ENCODE data around the gene GALNTL6. TPM values are rescaled to one million over a fixed set of nuclear protein-coding genes. Genes with fewer than 3 reads are reported as not detected.
"Not testable (repeated sequence)": the region's sequence is repeated elsewhere in the genome, so short reads cannot be mapped to it uniquely, and the experiment has no call there.

Gene GALNTL6
- total RNA-seq, 2 experiments from 2014 or later: not detected

DNA sequence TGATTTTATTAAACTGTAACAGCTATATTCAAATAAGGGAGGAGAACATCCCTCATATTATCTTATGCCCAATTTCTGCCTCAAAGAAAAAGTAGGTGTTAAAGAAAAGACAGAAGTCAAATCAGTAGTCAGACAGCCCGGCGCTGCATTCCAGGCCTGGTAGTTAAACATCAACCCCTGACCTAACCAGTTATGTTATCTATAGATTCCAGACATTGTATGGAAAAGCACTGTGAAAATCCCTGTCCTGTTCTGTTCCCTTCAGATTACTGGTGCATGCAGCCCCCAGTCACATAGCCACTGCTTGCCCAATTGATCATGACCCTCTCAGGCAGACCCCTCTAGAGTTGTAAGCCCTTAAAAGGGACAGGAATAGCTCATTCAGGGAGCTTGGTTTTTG lies 1085.5 kb downstream of the GALNTL6 start:
- H3K4me1 Mint-ChIP-seq: no peaks in the 10 kb centered on the region
- DNase-seq (no peak), ATAC-seq (ENCODE audit: low read depth) (no peak)
- H3K27ac Mint-ChIP-seq: no peak overlapping the region
- POLR2A ChIA-PET: no interaction called here
- H3K9me3 Mint-ChIP-seq: no peaks in the 10 kb centered on the region
- H3K4me3 Mint-ChIP-seq: no peak overlapping the region
- peaks cover under 1% of the 10 kb centered on the region for H3K27me3 Mint-ChIP-seq
- no peaks in the 10 kb centered on the region for H3K36me3 Mint-ChIP-seq

- H3K4me1 Mint-ChIP-seq: no peaks in the 10 kb centered on the region
- DNase-seq (no peak), ATAC-seq (ENCODE audit: low read depth) (no peak)
- no peak overlapping the region for H3K4me3 Mint-ChIP-seq
- no peaks in the 10 kb centered on the region for H3K36me3 Mint-ChIP-seq
- POLR2A ChIA-PET: no interaction called here
- peaks cover 3% of the 10 kb centered on the region for H3K27me3 Mint-ChIP-seq
- no peak overlapping the region for H3K27ac Mint-ChIP-seq
- H3K9me3 Mint-ChIP-seq: no peaks in the 10 kb centered on the region
These were observed 1086.7 kb downstream of the GALNTL6 start for GRCh38 chr4:172899861-172900260.

DNA sequence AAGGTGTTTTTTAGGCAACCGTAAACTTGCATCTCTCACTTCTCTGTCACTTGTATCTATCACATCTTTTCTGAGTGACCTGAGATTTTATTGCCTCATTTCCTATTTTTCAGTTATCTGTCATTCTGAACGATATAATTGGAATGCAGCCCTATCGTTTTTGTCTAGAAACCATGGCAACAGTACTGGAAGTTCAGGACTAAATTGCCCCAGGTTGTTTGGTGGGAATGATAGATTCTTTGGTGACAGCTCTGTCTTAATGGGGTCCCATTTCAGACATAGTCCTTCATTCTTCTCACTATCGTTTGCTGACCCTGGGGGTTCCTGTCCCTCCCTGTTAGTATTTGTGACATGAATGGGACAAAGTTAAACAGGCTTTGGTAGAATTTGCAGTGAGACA lies 1087.7 kb downstream of the GALNTL6 start:
- Mint-ChIP-seq H3K4me1 (no peaks in the 10 kb centered on the region), H3K36me3 (no peaks in the 10 kb centered on the region)

DNA sequence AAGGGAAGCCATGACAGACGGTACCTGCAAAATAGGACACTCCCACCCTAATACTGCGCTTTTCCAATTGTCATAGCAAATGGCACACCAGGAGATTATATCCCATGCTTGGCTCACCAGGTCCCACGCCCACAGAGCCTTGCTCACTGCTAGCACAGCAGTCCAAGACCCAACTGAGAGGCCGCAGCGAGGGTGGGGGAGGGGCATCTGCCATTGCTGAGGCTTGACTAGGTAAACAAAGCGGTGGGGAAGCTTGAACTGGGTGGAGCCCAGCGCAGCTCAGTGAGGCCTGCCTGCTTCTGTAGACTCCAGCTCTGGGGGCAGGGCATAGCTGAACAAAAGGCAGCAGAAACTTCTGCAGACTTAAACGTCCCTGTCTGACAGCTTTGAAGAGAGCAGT lies 1099.3 kb downstream of the GALNTL6 start:
- H3K27ac Mint-ChIP-seq; POLR2A ChIA-PET; H3K4me1 Mint-ChIP-seq; ATAC-seq (ENCODE audit: low read depth); H3K4me3 Mint-ChIP-seq; H3K9me3 Mint-ChIP-seq; H3K27me3 Mint-ChIP-seq; H3K36me3 Mint-ChIP-seq; DNase-seq: not testable (repeated sequence)

More for the DNA sequence above, 1087.7 kb downstream of the GALNTL6 start:
- H3K9me3 Mint-ChIP-seq: no peaks in the 10 kb centered on the region
- POLR2A ChIA-PET: no interaction called here
- H3K27me3 Mint-ChIP-seq: peaks cover 3% of the 10 kb centered on the region
- H3K4me3 Mint-ChIP-seq: no peak overlapping the region
- H3K27ac Mint-ChIP-seq: no peak overlapping the region
- no peak for DNase-seq
- ATAC-seq (ENCODE audit: low read depth): no peak

DNA sequence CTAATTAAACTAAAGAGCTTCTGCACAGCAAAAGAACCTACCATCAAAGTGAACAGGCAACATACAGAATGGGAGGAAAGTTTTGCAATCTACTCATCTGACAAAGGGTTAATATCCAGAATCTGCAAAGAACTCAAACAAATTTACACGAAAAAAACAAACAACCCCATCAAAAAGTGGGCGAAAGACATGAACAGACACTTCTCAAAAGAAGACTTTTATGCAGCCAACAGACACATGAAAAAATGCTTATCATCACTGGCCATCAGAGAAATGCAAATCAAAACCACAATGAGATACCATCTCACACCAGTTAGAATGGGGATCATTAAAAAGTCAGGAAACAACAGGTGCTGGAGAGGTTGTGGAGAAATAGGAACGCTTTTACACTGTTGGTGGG lies 1104.2 kb downstream of the GALNTL6 start:
- ATAC-seq (ENCODE audit: low read depth); POLR2A ChIA-PET; H3K27me3 Mint-ChIP-seq; H3K9me3 Mint-ChIP-seq; H3K36me3 Mint-ChIP-seq; H3K4me1 Mint-ChIP-seq; DNase-seq; H3K4me3 Mint-ChIP-seq; H3K27ac Mint-ChIP-seq: not testable (repeated sequence)

- no peak for ATAC-seq (ENCODE audit: low read depth)
- no peaks in the 10 kb centered on the region for H3K36me3 Mint-ChIP-seq
These were observed 1106.1 kb downstream of the GALNTL6 start for GRCh38 chr4:172919269-172919668.

DNA sequence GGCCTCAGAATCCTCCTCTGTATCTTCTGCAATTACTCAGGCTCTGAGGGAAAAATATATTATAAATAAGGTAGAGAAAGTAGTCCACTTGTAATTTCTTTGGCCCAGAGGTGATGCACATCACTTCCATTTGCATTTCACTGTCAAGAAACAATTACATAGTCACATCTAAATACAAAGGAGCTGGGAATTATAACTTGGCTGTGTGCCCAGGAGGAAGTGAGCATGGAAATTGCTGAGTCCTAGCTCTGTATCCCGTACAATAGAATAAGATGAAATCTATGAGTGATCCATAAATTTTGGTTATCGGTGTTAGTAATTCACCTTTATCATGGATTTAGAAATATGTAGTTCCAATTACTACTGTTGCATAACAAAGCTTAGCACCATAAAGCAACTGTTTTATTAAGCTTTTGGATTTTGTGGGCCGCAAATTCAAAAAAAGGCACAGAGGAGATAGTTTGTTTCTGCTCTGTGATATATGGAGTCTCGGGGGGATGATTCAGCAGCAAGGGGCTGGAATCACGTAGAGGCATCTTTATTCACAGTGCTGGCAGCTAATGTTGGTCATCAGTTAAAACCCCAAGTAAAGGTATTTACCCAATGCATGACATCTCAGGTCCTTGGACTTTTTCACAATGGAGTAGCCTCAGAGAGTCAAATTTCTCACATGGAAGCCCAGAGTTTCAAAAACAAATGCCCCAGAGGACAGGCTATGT lies 1114.1 kb downstream of the GALNTL6 start:
- POLR2A ChIA-PET: no interaction called here
- H3K4me1 Mint-ChIP-seq: no peaks in the 10 kb centered on the region
- no peak overlapping the region for H3K27ac Mint-ChIP-seq
- H3K36me3 Mint-ChIP-seq: no peaks in the 10 kb centered on the region
- DNase-seq (no peak), ATAC-seq (ENCODE audit: low read depth) (no peak)
- no peaks in the 10 kb centered on the region for H3K9me3 Mint-ChIP-seq
- H3K4me3 Mint-ChIP-seq: no peak overlapping the region
- peaks cover 3% of the 10 kb centered on the region for H3K27me3 Mint-ChIP-seq

More at GRCh38 chr4:172919269-172919668, 1106.1 kb downstream of the GALNTL6 start:
- DNase-seq: no peak
- Mint-ChIP-seq H3K9me3 (no peaks in the 10 kb centered on the region), H3K27ac (no peak overlapping the region), H3K27me3 (no peaks in the 10 kb centered on the region), H3K4me3 (no peak overlapping the region), H3K4me1 (no peaks in the 10 kb centered on the region)
- POLR2A ChIA-PET: no interaction called here

DNA sequence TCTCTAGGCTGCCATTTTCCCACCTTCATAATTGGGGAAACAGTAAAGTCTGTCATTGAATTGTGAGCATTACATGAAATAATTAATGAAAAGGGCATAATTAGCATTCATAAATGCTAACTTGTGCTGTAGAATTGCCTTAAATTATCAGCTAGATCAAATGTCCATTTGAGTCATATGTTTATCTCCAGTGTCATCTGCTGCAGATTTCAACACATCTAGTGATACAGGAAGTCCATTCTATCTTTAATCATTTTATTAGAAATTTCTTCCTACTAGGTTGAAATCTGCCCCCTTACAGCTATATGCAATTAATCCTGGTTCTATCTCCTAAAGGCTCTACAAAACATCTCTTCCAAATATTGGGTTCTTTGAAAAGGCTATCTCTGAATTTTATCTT lies 1115.1 kb downstream of the GALNTL6 start:
- Mint-ChIP-seq H3K27me3 (peaks cover 3% of the 10 kb centered on the region), H3K9me3 (no peaks in the 10 kb centered on the region), H3K4me1 (no peaks in the 10 kb centered on the region), H3K27ac (no peak overlapping the region), H3K36me3 (no peaks in the 10 kb centered on the region), H3K4me3 (no peak overlapping the region)
- POLR2A ChIA-PET: no interaction called here
- DNase-seq (no peak), ATAC-seq (ENCODE audit: low read depth) (no peak)

- DNase-seq (no peak), ATAC-seq (ENCODE audit: low read depth) (no peak)
- POLR2A ChIA-PET: no interaction called here
- Mint-ChIP-seq H3K27ac (no peak overlapping the region), H3K4me1 (no peaks in the 10 kb centered on the region), H3K4me3 (no peak overlapping the region), H3K9me3 (no peaks in the 10 kb centered on the region), H3K27me3 (no peaks in the 10 kb centered on the region), H3K36me3 (no peaks in the 10 kb centered on the region)
These were observed 1125.0 kb downstream of the GALNTL6 start for GRCh38 chr4:172938072-172938829.

DNA sequence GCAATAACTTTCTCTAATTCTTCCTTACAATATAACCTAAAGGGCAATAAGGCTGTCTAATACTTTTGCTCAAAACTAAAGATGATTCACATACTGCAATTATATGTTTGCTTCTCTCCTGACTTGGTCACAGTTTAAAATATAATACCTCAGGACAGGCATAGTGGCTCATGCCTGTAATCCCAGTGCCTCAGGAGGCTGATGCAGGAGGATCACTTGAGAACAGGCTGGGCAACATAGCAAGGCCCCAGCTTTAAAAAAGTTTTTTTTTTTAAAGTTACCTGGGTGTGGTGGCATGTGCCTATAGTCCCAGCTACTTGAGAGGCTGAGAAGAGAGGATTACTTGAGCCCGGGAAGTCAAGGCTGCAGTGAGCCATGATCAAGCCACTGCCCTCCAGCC lies 1125.7 kb downstream of the GALNTL6 start:
- DNase-seq (no peak), ATAC-seq (ENCODE audit: low read depth) (no peak)
- H3K4me1 Mint-ChIP-seq: no peaks in the 10 kb centered on the region
- no peak overlapping the region for H3K4me3 Mint-ChIP-seq
- no peaks in the 10 kb centered on the region for H3K36me3 Mint-ChIP-seq
- POLR2A ChIA-PET: no interaction called here
- no peaks in the 10 kb centered on the region for H3K27me3 Mint-ChIP-seq
- no peak overlapping the region for H3K27ac Mint-ChIP-seq
- H3K9me3 Mint-ChIP-seq: no peaks in the 10 kb centered on the region

DNA sequence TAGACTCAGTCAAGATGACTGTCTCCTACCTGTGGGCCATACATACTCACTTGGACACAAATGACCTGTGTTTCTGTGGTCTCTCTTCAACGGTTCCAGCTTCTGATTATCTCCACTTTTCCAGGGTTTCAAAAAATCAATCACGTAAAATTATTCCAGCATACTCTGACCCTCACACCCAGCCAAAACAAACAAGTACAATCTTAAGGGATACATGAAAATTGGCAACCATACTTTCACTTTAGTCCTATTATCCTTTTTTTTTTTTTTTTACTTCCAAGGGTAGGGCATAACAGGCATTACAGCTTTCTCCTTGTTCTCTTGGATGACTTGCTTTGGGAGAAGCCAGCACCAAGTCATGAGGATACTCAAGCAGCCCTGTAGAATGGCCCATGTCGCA lies 1129.6 kb downstream of the GALNTL6 start:
- Mint-ChIP-seq H3K4me1 (no peaks in the 10 kb centered on the region), H3K36me3 (no peaks in the 10 kb centered on the region), H3K27me3 (no peaks in the 10 kb centered on the region), H3K4me3 (no peak overlapping the region), H3K9me3 (no peaks in the 10 kb centered on the region), H3K27ac (no peak overlapping the region)
- ATAC-seq (ENCODE audit: low read depth) (no peak), DNase-seq (no peak)
- POLR2A ChIA-PET: no interaction called here

DNA sequence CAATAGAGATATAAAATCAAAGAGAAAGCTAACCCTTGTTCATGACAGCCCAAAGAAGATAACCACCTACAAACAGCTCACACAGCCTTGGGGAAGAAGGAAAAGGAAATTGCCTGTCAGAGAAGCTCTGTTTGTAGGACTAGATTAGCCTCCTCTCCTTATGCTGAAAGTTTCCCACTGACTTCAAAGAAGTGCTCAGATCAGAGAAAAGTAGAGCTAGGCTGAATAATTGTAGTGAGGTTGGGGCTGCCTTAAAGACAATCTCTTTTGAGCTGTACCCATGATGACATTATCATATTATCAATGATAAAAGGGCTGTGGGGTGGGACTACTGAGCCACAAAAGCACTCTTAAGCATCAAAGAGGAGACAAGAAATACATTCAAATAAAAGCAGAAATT lies 1132.4 kb downstream of the GALNTL6 start:
- no peaks in the 10 kb centered on the region for H3K9me3 Mint-ChIP-seq
- DNase-seq (no peak), ATAC-seq (ENCODE audit: low read depth) (no peak)
- no peak overlapping the region for H3K4me3 Mint-ChIP-seq
- no peaks in the 10 kb centered on the region for H3K27me3 Mint-ChIP-seq
- H3K36me3 Mint-ChIP-seq: no peaks in the 10 kb centered on the region
- no peak overlapping the region for H3K27ac Mint-ChIP-seq
- POLR2A ChIA-PET: no interaction called here
- no peaks in the 10 kb centered on the region for H3K4me1 Mint-ChIP-seq

- POLR2A ChIA-PET: no interaction called here
- no peaks in the 10 kb centered on the region for H3K36me3 Mint-ChIP-seq
- H3K27me3 Mint-ChIP-seq: no peaks in the 10 kb centered on the region
- H3K4me1 Mint-ChIP-seq: no peaks in the 10 kb centered on the region
- ATAC-seq (ENCODE audit: low read depth) (no peak), DNase-seq (no peak)
- H3K4me3 Mint-ChIP-seq: no peak overlapping the region
- no peak overlapping the region for H3K27ac Mint-ChIP-seq
- H3K9me3 Mint-ChIP-seq: no peaks in the 10 kb centered on the region
These were observed 1133.3 kb downstream of the GALNTL6 start for GRCh38 chr4:172946503-172946902.

DNA sequence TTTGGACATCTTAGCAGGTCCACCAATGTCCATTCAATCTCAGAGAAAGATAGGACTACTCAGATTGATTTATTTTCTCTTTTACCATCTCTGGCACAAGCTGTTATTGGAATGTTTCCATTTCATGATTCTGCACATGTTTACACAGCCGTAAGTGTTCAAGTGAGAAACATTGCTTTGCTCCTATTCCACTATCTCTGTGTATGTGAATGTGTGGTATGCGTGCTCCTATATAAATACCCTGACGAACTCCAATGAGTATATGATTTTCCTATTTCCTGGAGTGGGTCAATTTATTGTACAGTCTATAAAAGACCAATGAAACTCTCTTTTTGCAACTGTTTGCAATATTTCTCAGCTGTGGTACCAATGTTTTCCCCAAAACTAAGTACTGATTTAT lies 1134.4 kb downstream of the GALNTL6 start:
- Mint-ChIP-seq H3K4me3 (no peak overlapping the region), H3K27me3 (no peaks in the 10 kb centered on the region), H3K9me3 (no peaks in the 10 kb centered on the region), H3K27ac (no peak overlapping the region), H3K4me1 (no peaks in the 10 kb centered on the region), H3K36me3 (no peaks in the 10 kb centered on the region)
- ATAC-seq (ENCODE audit: low read depth) (no peak), DNase-seq (no peak)
- POLR2A ChIA-PET: no interaction called here
